K562 (cell line): ENCODE results near the gene FCRLA. TPM values are rescaled to one million over a fixed set of nuclear protein-coding genes. Genes with fewer than 3 reads are reported as not detected.

ENCODE experiments used
- ARID2 ChIP-seq: fragments of 450-650 bp; IDR thresholded peaks from 2 replicates; pipeline ENCODE4 v1.6.1; 2017; ENCODE audit warnings: antibody characterized with exemption, mild to moderate bottlenecking
- DDX20 ChIP-seq: fragments of 450-650 bp; IDR thresholded peaks from 2 replicates; pipeline ENCODE4 v1.6.1; 2016; ENCODE audit warnings: missing genetic modification characterization, low read depth, mild to moderate bottlenecking, missing compliant biosample characterization, moderate library complexity
- E2F4 ChIP-seq: sonication (generic); formaldehyde crosslinking; IDR thresholded peaks from 2 replicates; pipeline ENCODE4 v1.8.0; 2022; ENCODE audit warnings: mild to moderate bottlenecking, low read depth, missing genetic modification reagents
- E2F6 ChIP-seq, 2 experiments: IDR thresholded peaks; 2 replicates each; pipeline ENCODE4 v1.6.1; 2011; ENCODE audit warnings: borderline replicate concordance in 1 of 2, control low read depth in 1 of 2, low read depth in 1 of 2, low read length in 1 of 2, mild to moderate bottlenecking in 1 of 2, mixed read lengths in 1 of 2, moderate library complexity in 1 of 2; ENCODE audit not compliant: insufficient read depth in 1 of 2, insufficient read length in 1 of 2, poor library complexity in 1 of 2, severe bottlenecking in 1 of 2; ENCODE audit errors: extremely low read depth in 1 of 2
- FIP1L1 ChIP-seq: fragments of 200-400 bp; formaldehyde crosslinking; IDR thresholded peaks from 2 replicates; pipeline ENCODE4 v1.6.1; 2018; ENCODE audit warnings: mild to moderate bottlenecking, low read depth, low read length; ENCODE audit not compliant: poor library complexity, severe bottlenecking
- GATA2 ChIP-seq: sonication (generic); formaldehyde crosslinking; IDR thresholded peaks from 2 replicates; pipeline ENCODE4 v1.4.0; 2020; ENCODE audit warnings: mild to moderate bottlenecking, missing genetic modification reagents
- MAZ ChIP-seq, 2 experiments: fragments of 450-650 bp in 1 of 2; sonication (generic) in 1 of 2; formaldehyde crosslinking; IDR thresholded peaks in 1 of 2; conservative IDR thresholded peaks in 1 of 2; 2 replicates each; pipeline versions ENCODE4 v1.4.0 to v1.5.0; 2020; ENCODE audit warnings: mild to moderate bottlenecking in 1 of 2, missing genetic modification reagents in 1 of 2
- MEF2D ChIP-seq: conservative IDR thresholded peaks from 2 replicates; pipeline ENCODE4 v1.6.1; 2016; ENCODE audit warnings: low read depth, missing genetic modification characterization, missing compliant biosample characterization
- POLR2A ChIP-seq: fragments of 450-650 bp; conservative IDR thresholded peaks from 2 replicates; pipeline ENCODE4 v1.6.1; 2016
- SMAD3 ChIP-seq: fragments of 450-650 bp; formaldehyde crosslinking; conservative IDR thresholded peaks from 2 replicates; pipeline ENCODE4 v1.4.0; 2020; ENCODE audit warnings: mild to moderate bottlenecking
- ZBTB2 ChIP-seq: fragments of 450-650 bp; IDR thresholded peaks from 2 replicates; pipeline ENCODE4 v1.6.1; 2016; ENCODE audit warnings: antibody characterized with exemption
- ZKSCAN1 ChIP-seq: fragments of 150-350 bp; IDR thresholded peaks from 2 replicates; pipeline ENCODE4 v1.6.1; 2016; ENCODE audit warnings: low read depth, low read length
- ZNF133 ChIP-seq: fragments of 250-450 bp; sonication (Bioruptor Pico); IDR thresholded peaks from 2 replicates; pipeline ENCODE4 v1.4.0; 2020; ENCODE audit warnings: mild to moderate bottlenecking
- ZNF274 ChIP-seq: IDR thresholded peaks from 2 replicates; pipeline ENCODE4 v1.6.1; 2011; ENCODE audit warnings: low read depth, mild to moderate bottlenecking, low read length, moderate library complexity, borderline replicate concordance
- ZNF609 ChIP-seq: sonication (generic); formaldehyde crosslinking; IDR thresholded peaks from 2 replicates; pipeline ENCODE4 v1.8.1; 2023; ENCODE audit warnings: missing genetic modification reagents, mild to moderate bottlenecking, borderline replicate concordance
- ZNF655 ChIP-seq: fragments of 250-450 bp; sonication (Bioruptor Pico); IDR thresholded peaks from 2 replicates; pipeline ENCODE4 v1.5.0; 2021
- ZNF766 ChIP-seq: fragments of 200-800 bp; sonication (Bioruptor generic); conservative IDR thresholded peaks from 2 replicates; pipeline ENCODE4 v1.6.1; 2016; ENCODE audit warnings: missing genetic modification characterization, missing compliant biosample characterization
- polyA plus RNA-seq, 8 experiments: library from polyadenylated mRNA; depleted of rRNA in 4 of 8; stranded (reverse) in 5 of 8; unstranded in 3 of 8; fragments of >200 nt; fragmentation: Nextera tagmentation in 2 of 8; fragmentation: Illumina TruSeq in 1 of 8; extraction: Ambion mirVana in 2 of 8; extraction: Trizol in 1 of 8; gene quantifications; 2 replicates each; pipeline versions ENCODE4 v1.2.1 to v1.2.3, GENCODE V29; 2011 to 2014; ENCODE audit warnings: inconsistent platforms in 1 of 8, missing spikeins in 1 of 8
- total RNA-seq, 7 experiments: library from RNA; depleted of rRNA in 6 of 7; stranded (reverse); fragments of >200 nt in 6 of 7; fragmentation: Illumina TruSeq in 2 of 7; extraction: Trizol in 2 of 7; gene quantifications; 2 replicates each; pipeline versions ENCODE4 v1.2.1 to v1.2.3, GENCODE V29; 2011 to 2021; ENCODE audit warnings: low replicate concordance in 1 of 7

Gene FCRLA
- total and polyA plus RNA-seq, 9 of the 15 experiments (the other 6 are each of a cell fraction or from before 2014, with no cell fraction given), result 0.09 to 0.84 (median 0.44) TPM

GRCh38 chr1:161726473-161727255, 19.6 kb downstream of the FCRLA start (continued):
- TF ChIP-seq E2F4 (CRISPR knock-in tag), result peak; percentile 44; the same call in 1 of the 2 replicates
- TF ChIP-seq ARID2, result no peak
- TF ChIP-seq ZNF766 (CRISPR knock-in tag), result no peak
- TF ChIP-seq ZNF133 (CRISPR knock-in tag), result no peak
- TF ChIP-seq MEF2D (tag), result no peak
- TF ChIP-seq FIP1L1, result peak; percentile 66
- peak; percentile 95 for TF ChIP-seq POLR2A
- no peak for TF ChIP-seq GATA2 (CRISPR knock-in tag)
- no peak for TF ChIP-seq ZBTB2
- TF ChIP-seq ZNF609, result 0 out of 2 replicates have a peak, but pooled peaks have one; percentile 53
- TF ChIP-seq SMAD3 (CRISPR knock-in tag), result no peak
- no peak for TF ChIP-seq DDX20
- peak; percentile 43 to 51 for TF ChIP-seq E2F6 (IDR thresholded peaks at IDR 0.05; ENCODE audit: borderline replicate concordance in 1 of 2, extremely low read depth in 1 of 2, insufficient read depth in 1 of 2, insufficient read length in 1 of 2, low read depth in 1 of 2, low read length in 1 of 2, poor library complexity in 1 of 2, severe bottlenecking in 1 of 2)
- TF ChIP-seq MAZ (CRISPR knock-in tag; conservative IDR thresholded peaks at IDR 0.05 in 1 of 2, IDR thresholded peaks at IDR 0.05 in 1 of 2), result peak; percentile 61 to 62
- no peak for TF ChIP-seq ZNF274
- TF ChIP-seq ZKSCAN1, result no peak
- no peak for TF ChIP-seq ZNF655 (CRISPR knock-in tag)
